Neural progenitor cell (in vitro differentiated cells): Measurements from ENCODE around the gene RRAS2.

Experiments used
- CTCF ChIP-seq: fragments of 200-600 bp; sonication (generic); IDR thresholded peaks from 2 replicates; pipeline ENCODE4 v1.5.1; 2017; ENCODE audit warnings: antibody characterized with exemption, mild to moderate bottlenecking
- EZH2 ChIP-seq: fragments of 200-600 bp; sonication (generic); IDR thresholded peaks from 2 replicates; pipeline ENCODE4 v1.6.1; 2017; ENCODE audit warnings: antibody characterized with exemption, mild to moderate bottlenecking, moderate library complexity
- EZH2phosphoT487 ChIP-seq: fragments of 200-600 bp; sonication (generic); IDR thresholded peaks from 2 replicates; pipeline ENCODE4 v1.6.1; 2017; ENCODE audit warnings: antibody characterized with exemption

- TF ChIP-seq CTCF (no peak), EZH2 (no peak), EZH2phosphoT487 (no peak)
These were observed 5.3 kb upstream of the RRAS2 start for GRCh38 chr11:14364322-14364721.
